AG09319 (cell line): ENCODE measurements around the gene STAT5B.

Experiments used
- DNase-seq: peaks from one replicate; pipeline ENCODE4 v3.0.0-alpha.2; 2010; ENCODE audit warnings: low read depth; ENCODE audit errors: extremely low read depth
- CTCF ChIP-seq: IDR thresholded peaks from 2 replicates; pipeline ENCODE4 v1.5.1; 2011; ENCODE audit warnings: low read depth, mild to moderate bottlenecking, inconsistent platforms, low read length, moderate library complexity

STAT5B gene

GRCh38 chr17:42185621-42185930 is 90.6 kb downstream of the STAT5B start:
- no peak for DNase-seq
- no peak for TF ChIP-seq CTCF

GRCh38 chr17:42184713-42185620 is 91.2 kb downstream of the STAT5B start, which contains the start of gene HCRT:
Gene HCRT (minus strand): TSS chr17:42185452. CDS start chr17:42185365, 87 bp downstream.
- DNase-seq, result no peak
- no peak for TF ChIP-seq CTCF

GRCh38 chr17:42183741-42184711 is 92.2 kb downstream of the STAT5B start:
- TF ChIP-seq CTCF, result peak; percentile 53
- DNase-seq, result peak; percentile 31

GRCh38 chr17:42182927-42183734 is 93.1 kb downstream of the STAT5B start:
- TF ChIP-seq CTCF, result no peak
- no peak for DNase-seq

GRCh38 chr17:42181851-42182207 is 94.4 kb downstream of the STAT5B start:
- no peak for DNase-seq
- TF ChIP-seq CTCF, result no peak

GRCh38 chr17:42180922-42181850 is 95.0 kb downstream of the STAT5B start, which contains the start of gene KCNH4:
Gene KCNH4 (minus strand): TSS chr17:42181142. CDS start chr17:42180945, 197 bp downstream.
- TF ChIP-seq CTCF, result peak; percentile 38
- peak; percentile 15 for DNase-seq
